HG02759 (cell line): ENCODE measurements around the gene LAMB2.

ENCODE experiments used
- ATAC-seq: cut with Tn5 transposase; IDR thresholded peaks from one replicate; pipeline ENCODE4 v1.9.1; 2021; ENCODE audit warnings: mild to moderate bottlenecking, moderate library complexity; ENCODE audit not compliant: unreplicated experiment

Gene LAMB2

DNA sequence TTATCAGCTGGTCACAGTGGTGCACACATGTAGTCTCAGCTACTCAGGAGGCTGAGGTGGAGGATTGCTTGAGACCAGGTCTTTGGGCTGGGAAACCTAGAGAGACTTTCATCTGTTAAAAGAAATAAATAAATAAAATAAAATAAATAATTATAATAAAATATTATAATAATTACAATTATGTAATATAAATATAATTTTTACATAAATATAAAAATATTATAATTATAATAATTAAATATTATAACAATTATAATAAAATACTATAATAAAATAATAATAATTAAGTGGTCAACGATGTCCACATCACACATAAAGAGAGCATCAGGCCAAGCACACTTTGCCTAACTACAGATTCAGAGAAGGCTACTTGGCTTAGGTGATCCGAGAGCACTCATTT is 53.6 kb downstream of the LAMB2 start:
- ATAC-seq: no peak

DNA sequence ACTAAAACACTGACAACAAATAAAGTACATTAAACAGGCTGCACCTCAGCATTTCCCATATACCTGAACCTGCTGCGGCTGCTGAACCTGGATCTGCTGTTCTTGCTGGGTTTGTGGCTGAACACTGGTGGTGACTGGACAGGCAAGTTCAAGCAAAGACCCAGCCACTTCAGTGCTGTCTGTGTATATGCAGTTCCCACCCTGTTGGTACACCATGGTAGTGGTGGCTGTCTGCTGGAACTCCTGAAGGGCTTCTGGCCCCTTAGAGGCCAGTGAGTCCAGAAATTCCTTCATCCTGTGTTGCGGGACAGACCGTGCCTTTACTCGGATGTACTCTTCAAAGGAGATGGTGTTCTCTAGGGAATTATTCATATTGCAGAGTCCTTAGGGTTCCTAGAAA is 56.2 kb downstream of the LAMB2 start:
- no peak for ATAC-seq

DNA sequence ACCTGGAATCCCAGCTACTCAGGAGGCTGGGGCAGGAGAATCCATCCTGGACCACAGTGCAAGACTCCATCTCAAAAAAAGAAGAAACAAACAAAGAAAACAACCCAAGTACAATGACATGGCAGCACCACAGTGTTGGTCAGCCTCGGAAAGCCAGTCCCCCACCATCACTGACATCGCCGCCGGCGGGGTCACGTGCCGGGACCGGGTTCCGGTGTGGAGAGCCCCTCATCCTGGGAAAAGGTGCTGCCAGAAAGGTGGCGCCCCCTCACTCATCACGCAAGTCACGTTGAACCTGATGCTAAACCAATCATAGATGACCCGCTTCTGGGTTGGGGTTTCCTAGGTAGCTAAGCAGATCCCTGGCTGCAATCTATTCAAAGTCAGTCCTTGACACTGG is 56.7 kb downstream of the LAMB2 start:
- ATAC-seq: no peak
